Hepatocyte (in vitro differentiated cells): Measurements from ENCODE around the gene IL16. TPM values are rescaled to one million over a fixed set of nuclear protein-coding genes. Genes with fewer than 3 reads are reported as not detected.

Experiments
- DNase-seq: peaks from one replicate; pipeline ENCODE4 v3.0.0-alpha.2; 2016; ENCODE audit warnings: low spot score
- H2AFZ ChIP-seq: fragments of 200-600 bp; sonication (generic); 2 replicates; pipeline ENCODE4 v1.6.0; 2016; ENCODE audit warnings: antibody characterized with exemption, mild to moderate bottlenecking
- H3K27ac ChIP-seq: fragments of 200-600 bp; sonication (generic); 2 replicates; pipeline ENCODE4 v1.5.1; 2016; ENCODE audit warnings: mild to moderate bottlenecking
- H3K27me3 ChIP-seq: fragments of 200-600 bp; sonication (generic); 2 replicates; pipeline ENCODE4 v1.6.1; 2016
- H3K36me3 ChIP-seq: fragments of 200-600 bp; sonication (generic); replicated peaks from 2 replicates; pipeline ENCODE4 v1.5.1; 2016; ENCODE audit warnings: low read depth; ENCODE audit not compliant: insufficient read depth
- H3K4me1 ChIP-seq: fragments of 200-600 bp; sonication (generic); 2 replicates; pipeline ENCODE4 v1.5.1; 2016; ENCODE audit warnings: mild to moderate bottlenecking, moderate library complexity; ENCODE audit not compliant: insufficient read depth
- H3K4me2 ChIP-seq: fragments of 200-600 bp; sonication (generic); 2 replicates; pipeline ENCODE4 v1.6.0; 2016
- H3K4me3 ChIP-seq: fragments of 200-600 bp; sonication (generic); 2 replicates; pipeline ENCODE4 v1.5.1; 2016; ENCODE audit warnings: mild to moderate bottlenecking
- H3K79me2 ChIP-seq: fragments of 200-600 bp; sonication (generic); 2 replicates; pipeline ENCODE4 v1.6.0; 2017; ENCODE audit warnings: mild to moderate bottlenecking
- H3K9me2 ChIP-seq: fragments of 200-600 bp; sonication (generic); replicated peaks from 2 replicates; pipeline ENCODE4 v1.6.0; 2017; ENCODE audit warnings: mild to moderate bottlenecking; ENCODE audit not compliant: insufficient read depth
- H3K9me3 ChIP-seq: fragments of 200-600 bp; sonication (generic); 2 replicates; pipeline ENCODE4 v1.5.1; 2016; ENCODE audit warnings: low read depth, mild to moderate bottlenecking
- H4K20me1 ChIP-seq: fragments of 200-600 bp; sonication (generic); 2 replicates; pipeline ENCODE4 v1.6.0; 2016; ENCODE audit warnings: mild to moderate bottlenecking; ENCODE audit not compliant: insufficient read depth, poor library complexity, severe bottlenecking
- EZH2 ChIP-seq: fragments of 200-600 bp; sonication (generic); IDR thresholded peaks from 2 replicates; pipeline ENCODE4 v1.6.1; 2016; ENCODE audit warnings: antibody characterized with exemption, mild to moderate bottlenecking, borderline replicate concordance
- EZH2phosphoT487 ChIP-seq: fragments of 200-600 bp; sonication (generic); IDR thresholded peaks from one replicate; pipeline ENCODE4 v1.6.1; 2018; ENCODE audit warnings: antibody characterized with exemption, mild to moderate bottlenecking, low read depth, moderate library complexity; ENCODE audit not compliant: unreplicated experiment, severe bottlenecking
- WGBS: methylation state at CpG from one replicate; pipeline ENCODE4 v1.1.6; 2016; ENCODE audit warnings: low lambda C conversion rate; ENCODE audit errors: missing lambda C conversion rate; 5-methylcytosine and 5-hydroxymethylcytosine counted together
- polyA plus RNA-seq: library from polyadenylated mRNA; unstranded; fragments of >200 nt; fragmentation: Nextera tagmentation; extraction: Ambion mirVana; gene quantifications from 2 replicates; pipeline ENCODE4 v1.2.1, GENCODE V29; 2016
- total RNA-seq: library from RNA; depleted of rRNA; stranded (reverse); fragments of >200 nt; gene quantifications from 2 replicates; pipeline ENCODE4 v1.2.3, GENCODE V29; 2014
- TF ChIP-seq, protein P1 (sequence below): fragments of 200-600 bp; sonication (generic); IDR thresholded peaks from 2 replicates; pipeline ENCODE4 v1.5.1; 2016; ENCODE audit warnings: antibody characterized with exemption, mild to moderate bottlenecking; ENCODE audit not compliant: poor library complexity

Gene IL16
- total and polyA plus RNA-seq, 2 experiments from 2014 or later = 1.1 to 2.4 TPM

DNA sequence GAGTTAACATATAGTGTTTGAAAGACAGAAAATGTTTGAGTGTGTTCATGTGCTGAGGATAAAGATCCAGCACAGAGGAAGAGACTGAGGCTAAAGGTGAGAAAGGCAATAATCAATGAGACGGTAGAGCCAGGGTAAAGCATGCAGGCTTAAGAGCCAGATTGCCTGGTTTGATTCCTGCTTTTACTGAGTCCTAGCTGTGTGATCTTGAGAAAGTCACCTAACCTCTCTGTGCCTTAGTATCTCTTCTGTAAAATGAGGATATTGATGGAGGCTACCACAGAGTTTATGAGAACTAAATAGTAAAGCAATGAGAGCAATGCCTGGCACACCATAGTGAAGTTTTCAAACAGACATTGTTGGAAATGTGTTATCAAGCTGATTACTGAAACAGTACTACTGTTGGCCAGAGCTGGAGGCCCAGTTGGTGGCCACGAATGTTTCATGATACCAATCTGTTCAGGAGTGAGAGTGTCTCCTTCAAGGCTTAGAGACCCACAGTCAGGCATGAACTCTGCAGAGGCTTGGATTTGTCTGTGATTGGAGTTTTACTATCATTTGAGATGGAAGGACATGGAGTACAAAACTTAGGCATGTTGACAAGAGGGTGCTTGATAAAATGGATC, 26.8 kb downstream of the IL16 start:
- Histone ChIP-seq H3K36me3 (no peaks in the 10 kb centered on the region), H3K9me3 (no peaks in the 10 kb centered on the region), H3K9me2 (no peaks in the 10 kb centered on the region), H3K4me3 (no peak overlapping the region), H4K20me1 (no peaks in the 10 kb centered on the region), H3K4me1 (no peaks in the 10 kb centered on the region), H3K27me3 (no peaks in the 10 kb centered on the region), H3K27ac (no peak overlapping the region), H3K79me2 (no peaks in the 10 kb centered on the region), H3K4me2 (no peak overlapping the region), H2AFZ (no peak overlapping the region)
- no peak for DNase-seq
- WGBS = 67% methylated on average over 2 of the region's 2 CpGs
- no peak for TF ChIP-seq EZH2
- TF ChIP-seq, protein P1, sequence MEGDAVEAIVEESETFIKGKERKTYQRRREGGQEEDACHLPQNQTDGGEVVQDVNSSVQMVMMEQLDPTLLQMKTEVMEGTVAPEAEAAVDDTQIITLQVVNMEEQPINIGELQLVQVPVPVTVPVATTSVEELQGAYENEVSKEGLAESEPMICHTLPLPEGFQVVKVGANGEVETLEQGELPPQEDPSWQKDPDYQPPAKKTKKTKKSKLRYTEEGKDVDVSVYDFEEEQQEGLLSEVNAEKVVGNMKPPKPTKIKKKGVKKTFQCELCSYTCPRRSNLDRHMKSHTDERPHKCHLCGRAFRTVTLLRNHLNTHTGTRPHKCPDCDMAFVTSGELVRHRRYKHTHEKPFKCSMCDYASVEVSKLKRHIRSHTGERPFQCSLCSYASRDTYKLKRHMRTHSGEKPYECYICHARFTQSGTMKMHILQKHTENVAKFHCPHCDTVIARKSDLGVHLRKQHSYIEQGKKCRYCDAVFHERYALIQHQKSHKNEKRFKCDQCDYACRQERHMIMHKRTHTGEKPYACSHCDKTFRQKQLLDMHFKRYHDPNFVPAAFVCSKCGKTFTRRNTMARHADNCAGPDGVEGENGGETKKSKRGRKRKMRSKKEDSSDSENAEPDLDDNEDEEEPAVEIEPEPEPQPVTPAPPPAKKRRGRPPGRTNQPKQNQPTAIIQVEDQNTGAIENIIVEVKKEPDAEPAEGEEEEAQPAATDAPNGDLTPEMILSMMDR = no peak
- no peak for TF ChIP-seq EZH2phosphoT487

DNA sequence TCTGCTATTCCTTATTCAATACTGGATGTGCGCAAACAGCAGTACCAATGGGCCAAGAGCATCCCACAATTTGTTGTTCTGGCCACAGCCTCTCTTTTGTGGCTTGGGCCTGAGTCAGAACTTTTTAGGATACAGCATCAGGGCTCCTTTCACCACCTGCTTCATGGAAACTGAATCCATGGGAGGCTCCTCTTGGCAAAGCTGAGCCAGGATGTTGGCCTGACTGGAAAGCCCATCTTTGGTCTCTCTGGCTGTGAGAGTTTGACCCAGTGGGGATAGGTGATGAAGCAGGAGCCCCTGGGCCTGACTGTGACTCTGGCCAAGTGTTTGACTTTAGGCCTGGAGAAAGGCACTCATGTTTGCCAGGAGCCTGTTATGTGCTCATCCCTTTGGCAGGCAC, 27.6 kb downstream of the IL16 start:
- Histone ChIP-seq H3K27me3 (no peaks in the 10 kb centered on the region), H3K4me1 (no peaks in the 10 kb centered on the region), H3K9me2 (no peaks in the 10 kb centered on the region), H3K4me2 (no peak overlapping the region), H3K36me3 (no peaks in the 10 kb centered on the region), H3K27ac (no peak overlapping the region), H2AFZ (no peak overlapping the region), H3K79me2 (no peaks in the 10 kb centered on the region), H4K20me1 (no peaks in the 10 kb centered on the region), H3K9me3 (no peaks in the 10 kb centered on the region), H3K4me3 (no peak overlapping the region)
- no peak for DNase-seq
- TF ChIP-seq EZH2 = no peak
- TF ChIP-seq EZH2phosphoT487 = no peak
- TF ChIP-seq, protein P1 = no peak
- WGBS = 95% methylated on average over 1 of the region's 1 CpG

DNA sequence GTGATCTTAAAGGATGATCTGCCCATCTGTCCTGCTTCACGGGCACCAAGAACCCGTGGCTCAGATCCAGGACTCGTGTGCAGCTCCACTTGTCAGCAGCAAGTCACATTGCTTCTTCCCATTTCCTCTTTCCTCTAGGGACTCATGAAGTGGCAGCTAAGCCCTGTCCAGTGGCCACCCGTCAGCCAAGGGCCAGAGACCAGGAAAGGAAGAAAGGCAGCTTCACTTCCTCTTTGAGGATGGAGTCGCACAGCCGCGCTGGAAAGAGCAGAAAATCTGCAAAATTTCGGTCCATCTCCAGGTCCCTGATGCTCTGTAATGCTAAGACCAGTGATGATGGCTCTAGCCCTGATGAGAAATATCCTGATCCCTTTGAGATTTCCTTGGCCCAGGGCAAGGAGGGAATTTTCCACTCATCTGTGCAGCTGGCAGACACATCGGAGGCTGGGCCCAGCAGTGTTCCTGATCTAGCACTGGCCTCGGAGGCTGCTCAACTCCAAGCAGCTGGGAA, 28.5 kb downstream of the IL16 start:
- Histone ChIP-seq H3K4me2 (no peak overlapping the region), H2AFZ (no peak overlapping the region), H3K27ac (no peak overlapping the region), H3K79me2 (no peaks in the 10 kb centered on the region), H3K4me1 (no peaks in the 10 kb centered on the region), H3K36me3 (no peaks in the 10 kb centered on the region), H3K27me3 (no peaks in the 10 kb centered on the region), H3K9me2 (no peaks in the 10 kb centered on the region), H3K4me3 (no peak overlapping the region), H3K9me3 (no peaks in the 10 kb centered on the region), H4K20me1 (no peaks in the 10 kb centered on the region)
- TF ChIP-seq, protein P1 = no peak
- no peak for TF ChIP-seq EZH2
- no peak for TF ChIP-seq EZH2phosphoT487
- no peak for DNase-seq
- WGBS = 94% methylated on average over 10 of the region's 10 CpGs
